Stimulated activated CD8-positive, alpha-beta memory T cell treated with anti-CD3 and anti-CD28 coated beads, Interleukin-2, amount 100 ng/mL, for 1 hour (primary cell): ENCODE results near the gene PRPF31.

Source experiments
- DNase-seq, 2 donors: peaks; one replicate each; pipeline ENCODE4 v3.0.0-alpha.2; 2020; ENCODE audit warnings: low read depth in 2 of 2

PRPF31 gene

GRCh38 chr19:54141356-54141755 is 25.8 kb downstream of the PRPF31 start:
- DNase-seq = no peak

GRCh38 chr19:54142166-54142780 is 26.7 kb downstream of the PRPF31 start:
- DNase-seq = no peak

GRCh38 chr19:54145541-54146158 is 30.1 kb downstream of the PRPF31 start:
- DNase-seq = no peak

- DNase-seq = no peak
These were observed 32.1 kb downstream of the PRPF31 start for GRCh38 chr19:54147676-54148075.

- no peak for DNase-seq
These were observed 32.6 kb downstream of the PRPF31 start for GRCh38 chr19:54148158-54148557.

- no peak for DNase-seq
These were observed 33.7 kb downstream of the PRPF31 start for GRCh38 chr19:54149021-54149812.

- no peak for DNase-seq
These were observed 35.9 kb downstream of the PRPF31 start for GRCh38 chr19:54151362-54152035.

GRCh38 chr19:54152267-54152666 is 36.7 kb downstream of the PRPF31 start:
- DNase-seq = no peak

GRCh38 chr19:54152878-54153524 is 37.4 kb downstream of the PRPF31 start:
- no peak for DNase-seq

GRCh38 chr19:54153731-54154326 is 38.3 kb downstream of the PRPF31 start:
- DNase-seq = no peak

- no peak for DNase-seq
These were observed 39.2 kb downstream of the PRPF31 start for GRCh38 chr19:54154603-54155345.

- DNase-seq = no peak
These were observed 40.1 kb downstream of the PRPF31 start for GRCh38 chr19:54155694-54156093.

- DNase-seq = no peak
These were observed 40.9 kb downstream of the PRPF31 start for GRCh38 chr19:54156490-54156889.

GRCh38 chr19:54156953-54157352 is 41.4 kb downstream of the PRPF31 start:
- DNase-seq = no peak

- DNase-seq = no peak
These were observed 43.3 kb downstream of the PRPF31 start for GRCh38 chr19:54158812-54159351.

GRCh38 chr19:54159352-54160181 is 44.0 kb downstream of the PRPF31 start, which contains the start of gene LENG1:
Gene LENG1, minus strand, starts transcription at chr19:54159721. Its CDS starts 26 bp downstream, at chr19:54159695.
- peak; percentile 95 to 97 for DNase-seq

GRCh38 chr19:54160182-54160811 is 44.7 kb downstream of the PRPF31 start:
- DNase-seq = no peak

- no peak for DNase-seq
These were observed 45.3 kb downstream of the PRPF31 start for GRCh38 chr19:54160854-54161253.

- peak; percentile 54 to 73 for DNase-seq
These were observed 46.8 kb downstream of the PRPF31 start for GRCh38 chr19:54162241-54162805.
